ENCODE results near the gene RAC2. TPM values are rescaled to one million over a fixed set of nuclear protein-coding genes. Genes with fewer than 3 reads are reported as not detected.

The RAC2 gene
- total and polyA plus RNA-seq, 2 experiments from 2014 or later: 9.9 to 10.5 TPM

- H3K27ac ChIP-seq: no peak overlapping the region
- DNase-seq (ENCODE audit: low spot score): no peak
- 66% methylated on average over 17 of the region's 17 CpGs for WGBS (ENCODE audit: low lambda C conversion rate, missing lambda C conversion rate)
- no peaks in the 10 kb centered on the region for H3K27me3 ChIP-seq
- no peak for TF ChIP-seq CTCF (IDR thresholded peaks at IDR 0.05; ENCODE audit: poor library complexity)
- TF ChIP-seq EZH2 (IDR thresholded peaks at IDR 0.05; ENCODE audit: borderline replicate concordance): no peak
- no peak for TF ChIP-seq EZH2phosphoT487 (IDR thresholded peaks at IDR 0.05; ENCODE audit: low read depth, severe bottlenecking, unreplicated experiment)
- H3K9me3 ChIP-seq (ENCODE audit: low read depth): no peaks in the 10 kb centered on the region
- H2AFZ ChIP-seq: no peak overlapping the region
- H3K4me2 ChIP-seq: no peak overlapping the region
- H3K79me2 ChIP-seq: no peaks in the 10 kb centered on the region
- no peaks in the 10 kb centered on the region for H4K20me1 ChIP-seq (ENCODE audit: insufficient read depth, poor library complexity, severe bottlenecking)
- H3K9me2 ChIP-seq (replicated peaks; ENCODE audit: insufficient read depth): no peaks in the 10 kb centered on the region
- no peaks in the 10 kb centered on the region for H3K36me3 ChIP-seq (replicated peaks; ENCODE audit: insufficient read depth, low read depth)
- H3K4me1 ChIP-seq (ENCODE audit: insufficient read depth): no peaks in the 10 kb centered on the region
- no peak overlapping the region for H3K4me3 ChIP-seq
Measured at GRCh38 chr22:37273126-37273845, 29.2 kb upstream of the RAC2 start.

- no peak overlapping the region for H3K4me2 ChIP-seq
- no peaks in the 10 kb centered on the region for H3K79me2 ChIP-seq
- no peaks in the 10 kb centered on the region for H4K20me1 ChIP-seq (ENCODE audit: insufficient read depth, poor library complexity, severe bottlenecking)
- H3K36me3 ChIP-seq (replicated peaks; ENCODE audit: insufficient read depth, low read depth): no peaks in the 10 kb centered on the region
- no peaks in the 10 kb centered on the region for H3K9me2 ChIP-seq (replicated peaks; ENCODE audit: insufficient read depth)
- no peaks in the 10 kb centered on the region for H3K27me3 ChIP-seq
- 89% methylated on average over 8 of the region's 8 CpGs for WGBS (ENCODE audit: low lambda C conversion rate, missing lambda C conversion rate)
- H3K27ac ChIP-seq: no peak overlapping the region
- no peaks in the 10 kb centered on the region for H3K9me3 ChIP-seq (ENCODE audit: low read depth)
- H3K4me1 ChIP-seq (ENCODE audit: insufficient read depth): no peaks in the 10 kb centered on the region
- TF ChIP-seq EZH2 (IDR thresholded peaks at IDR 0.05; ENCODE audit: borderline replicate concordance) (no peak), CTCF (IDR thresholded peaks at IDR 0.05; ENCODE audit: poor library complexity) (no peak), EZH2phosphoT487 (IDR thresholded peaks at IDR 0.05; ENCODE audit: low read depth, severe bottlenecking, unreplicated experiment) (no peak)
- DNase-seq (ENCODE audit: low spot score): no peak
- H3K4me3 ChIP-seq: no peak overlapping the region
- H2AFZ ChIP-seq: no peak overlapping the region
Measured at GRCh38 chr22:37270928-37271650, 27.0 kb upstream of the RAC2 start.

GRCh38 chr22:37269936-37270678 lies 26.0 kb upstream of the RAC2 start:
- H3K9me3 ChIP-seq (ENCODE audit: low read depth): no peaks in the 10 kb centered on the region
- H3K27me3 ChIP-seq: no peaks in the 10 kb centered on the region
- no peaks in the 10 kb centered on the region for H4K20me1 ChIP-seq (ENCODE audit: insufficient read depth, poor library complexity, severe bottlenecking)
- no peak for DNase-seq (ENCODE audit: low spot score)
- H3K4me2 ChIP-seq: no peak overlapping the region
- no peak overlapping the region for H3K4me3 ChIP-seq
- no peaks in the 10 kb centered on the region for H3K9me2 ChIP-seq (replicated peaks; ENCODE audit: insufficient read depth)
- no peak overlapping the region for H3K27ac ChIP-seq
- TF ChIP-seq EZH2 (IDR thresholded peaks at IDR 0.05; ENCODE audit: borderline replicate concordance) (no peak), EZH2phosphoT487 (IDR thresholded peaks at IDR 0.05; ENCODE audit: low read depth, severe bottlenecking, unreplicated experiment) (no peak)
- H3K36me3 ChIP-seq (replicated peaks; ENCODE audit: insufficient read depth, low read depth): no peaks in the 10 kb centered on the region
- WGBS (ENCODE audit: low lambda C conversion rate, missing lambda C conversion rate): 78% methylated on average over 8 of the region's 8 CpGs
- H3K79me2 ChIP-seq: no peaks in the 10 kb centered on the region
- no peaks in the 10 kb centered on the region for H3K4me1 ChIP-seq (ENCODE audit: insufficient read depth)
- H2AFZ ChIP-seq: no peak overlapping the region
